GM10266 (cell line): ENCODE results near the gene NGFR.

Experiments
- DNase-seq: peaks from one replicate; pipeline ENCODE4 v3.0.0; 2012; ENCODE audit errors: extremely low spot score
- CTCF ChIP-seq: IDR thresholded peaks from 2 replicates; pipeline ENCODE4 v1.5.1; 2012; ENCODE audit warnings: mild to moderate bottlenecking, low read depth; ENCODE audit not compliant: control insufficient read depth, insufficient read depth; ENCODE audit errors: missing control alignments

NGFR gene

GRCh38 chr17:49460401-49460800 lies 34.7 kb upstream of the NGFR start:
- DNase-seq = no peak
- TF ChIP-seq CTCF = no peak

GRCh38 chr17:49461580-49461979 lies 33.5 kb upstream of the NGFR start:
- DNase-seq = no peak
- TF ChIP-seq CTCF = no peak

GRCh38 chr17:49464049-49464448 lies 31.0 kb upstream of the NGFR start:
- no peak for TF ChIP-seq CTCF
- DNase-seq = no peak

GRCh38 chr17:49465331-49465903 lies 29.7 kb upstream of the NGFR start:
- no peak for TF ChIP-seq CTCF
- no peak for DNase-seq

- no peak for DNase-seq
- no peak for TF ChIP-seq CTCF
Observed at GRCh38 chr17:49466436-49466835, 28.7 kb upstream of the NGFR start.

- no peak for TF ChIP-seq CTCF
- DNase-seq = no peak
Observed at GRCh38 chr17:49467175-49467574, 27.9 kb upstream of the NGFR start.

- no peak for TF ChIP-seq CTCF
- DNase-seq = no peak
Observed at GRCh38 chr17:49468811-49469385, 26.2 kb upstream of the NGFR start.
